ENCODE measurements around the gene TMEM163.

DNA sequence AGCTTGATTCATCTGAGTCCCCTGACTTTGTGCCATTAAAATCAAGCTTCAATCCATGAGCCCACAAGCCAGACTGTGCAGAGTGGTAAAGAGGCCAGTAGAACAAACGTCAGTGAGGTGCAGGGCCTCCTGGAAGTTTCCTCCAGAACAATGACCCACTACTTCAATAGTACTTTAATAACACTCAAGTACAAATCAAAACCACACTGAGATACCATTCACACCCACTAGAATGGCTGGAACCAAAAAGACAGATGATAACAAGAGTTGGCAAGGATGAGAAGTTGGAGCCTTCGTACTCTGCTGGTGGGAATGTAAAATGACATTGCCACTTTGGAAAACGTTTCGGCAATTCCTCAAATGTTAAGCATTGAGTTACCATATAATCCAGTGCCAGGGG is 181.1 kb downstream of the TMEM163 start:
- TF ChIP-seq, protein P1, sequence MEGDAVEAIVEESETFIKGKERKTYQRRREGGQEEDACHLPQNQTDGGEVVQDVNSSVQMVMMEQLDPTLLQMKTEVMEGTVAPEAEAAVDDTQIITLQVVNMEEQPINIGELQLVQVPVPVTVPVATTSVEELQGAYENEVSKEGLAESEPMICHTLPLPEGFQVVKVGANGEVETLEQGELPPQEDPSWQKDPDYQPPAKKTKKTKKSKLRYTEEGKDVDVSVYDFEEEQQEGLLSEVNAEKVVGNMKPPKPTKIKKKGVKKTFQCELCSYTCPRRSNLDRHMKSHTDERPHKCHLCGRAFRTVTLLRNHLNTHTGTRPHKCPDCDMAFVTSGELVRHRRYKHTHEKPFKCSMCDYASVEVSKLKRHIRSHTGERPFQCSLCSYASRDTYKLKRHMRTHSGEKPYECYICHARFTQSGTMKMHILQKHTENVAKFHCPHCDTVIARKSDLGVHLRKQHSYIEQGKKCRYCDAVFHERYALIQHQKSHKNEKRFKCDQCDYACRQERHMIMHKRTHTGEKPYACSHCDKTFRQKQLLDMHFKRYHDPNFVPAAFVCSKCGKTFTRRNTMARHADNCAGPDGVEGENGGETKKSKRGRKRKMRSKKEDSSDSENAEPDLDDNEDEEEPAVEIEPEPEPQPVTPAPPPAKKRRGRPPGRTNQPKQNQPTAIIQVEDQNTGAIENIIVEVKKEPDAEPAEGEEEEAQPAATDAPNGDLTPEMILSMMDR (IDR thresholded peaks at IDR 0.05), result no peak
- TF ChIP-seq POLR2A (IDR thresholded peaks at IDR 0.05) (no peak), EP300 (IDR thresholded peaks at IDR 0.05) (no peak)
